SK-N-SH treated with all-trans-retinoic acid at 6 μM for 48 hours (cell line): ENCODE results near the gene ZNF518B.

Experiments
- GLIS3 ChIP-seq: fragments of 250-450 bp; sonication (Bioruptor Pico); IDR thresholded peaks from 2 replicates; pipeline ENCODE4 v1.5.0; 2020; ENCODE audit warnings: mild to moderate bottlenecking, moderate library complexity
- ISL1 ChIP-seq: fragments of 250-450 bp; sonication (Bioruptor Pico); IDR thresholded peaks from 2 replicates; pipeline ENCODE4 v2.1.2; 2022; ENCODE audit warnings: mild to moderate bottlenecking, moderate library complexity
- PATZ1 ChIP-seq: fragments of 250-450 bp; sonication (Bioruptor Pico); IDR thresholded peaks from 2 replicates; pipeline ENCODE4 v1.8.0; 2020; ENCODE audit warnings: mild to moderate bottlenecking, moderate library complexity, borderline replicate concordance
- ZFP30 ChIP-seq: fragments of 450-650 bp; formaldehyde crosslinking; IDR thresholded peaks from 2 replicates; pipeline ENCODE4 v1.5.0; 2022; ENCODE audit warnings: mild to moderate bottlenecking, moderate library complexity
- ZNF70 ChIP-seq: fragments of 450-650 bp; formaldehyde crosslinking; IDR thresholded peaks from 2 replicates; pipeline ENCODE4 v1.5.0; 2020; ENCODE audit warnings: mild to moderate bottlenecking, moderate library complexity

GRCh38 chr4:10500776-10501175, 43.5 kb upstream of the ZNF518B start:
- TF ChIP-seq GLIS3 (CRISPR knock-in tag) (no peak), ZFP30 (no peak), PATZ1 (no peak), ISL1 (CRISPR knock-in tag) (no peak), ZNF70 (CRISPR knock-in tag) (no peak)
